ENCODE results near the gene GYG2.

GYG2 gene

GRCh38 chrX:2931612-2932011, 102.9 kb downstream of the GYG2 start:
- H3K4me3 ChIP-seq (ENCODE audit: low read length), result no peak overlapping the region
- TF ChIP-seq ZNF274 (IDR thresholded peaks at IDR 0.05; ENCODE audit: low read depth, low read length), result no peak

Measured in GM08714 (cell line).